NCI-H524 (cell line): ENCODE results near the gene HSD17B8.

Experiments
- DNase-seq, 2 experiments: peaks; one replicate each; lab custom pipeline; 2025; lab: John Stamatoyannopoulos, UW

Gene HSD17B8

DNA sequence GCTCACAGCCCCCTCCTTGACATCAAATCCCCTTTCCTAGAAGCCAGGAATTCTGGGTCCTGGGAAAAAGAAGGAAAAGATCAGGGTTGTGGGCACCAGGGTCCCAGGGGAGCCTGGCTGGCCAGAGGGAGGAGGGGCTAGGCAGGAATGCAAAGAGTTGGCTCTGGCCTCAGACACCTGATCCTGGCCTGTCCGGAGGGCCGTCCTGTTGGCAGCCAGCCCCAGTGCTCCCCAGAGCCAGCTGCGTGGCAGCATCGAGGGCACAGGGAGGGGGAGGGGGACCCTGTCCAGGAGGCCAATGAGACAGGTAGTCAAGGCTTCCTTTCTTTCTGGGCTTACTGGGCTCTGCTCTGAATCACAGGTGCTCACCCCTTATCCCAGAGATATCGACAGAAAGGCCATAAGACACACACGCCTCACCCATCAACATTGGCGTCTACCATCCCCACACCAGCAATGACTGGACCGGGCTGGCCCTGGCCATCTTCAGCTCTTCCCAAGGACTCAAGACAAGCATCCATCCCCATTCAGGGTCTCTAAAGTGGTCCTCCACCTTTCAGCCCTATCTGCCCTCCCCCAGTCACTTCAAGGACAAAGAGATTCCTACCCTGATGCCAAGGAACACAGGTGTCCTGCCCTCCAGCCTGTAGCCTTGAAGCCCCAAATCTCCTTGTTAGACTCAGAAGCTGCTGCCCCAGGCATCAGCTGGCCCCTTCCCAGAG is 12.9 kb upstream of the HSD17B8 start:
- no peak for DNase-seq

- no peak for DNase-seq
Observed at GRCh38 chr6:33192105-33192646, 12.3 kb upstream of the HSD17B8 start, which contains the start of gene COL11A2. Gene COL11A2 (minus strand): TSS chr6:33192467. CDS start chr6:33192240, 227 bp downstream.

DNA sequence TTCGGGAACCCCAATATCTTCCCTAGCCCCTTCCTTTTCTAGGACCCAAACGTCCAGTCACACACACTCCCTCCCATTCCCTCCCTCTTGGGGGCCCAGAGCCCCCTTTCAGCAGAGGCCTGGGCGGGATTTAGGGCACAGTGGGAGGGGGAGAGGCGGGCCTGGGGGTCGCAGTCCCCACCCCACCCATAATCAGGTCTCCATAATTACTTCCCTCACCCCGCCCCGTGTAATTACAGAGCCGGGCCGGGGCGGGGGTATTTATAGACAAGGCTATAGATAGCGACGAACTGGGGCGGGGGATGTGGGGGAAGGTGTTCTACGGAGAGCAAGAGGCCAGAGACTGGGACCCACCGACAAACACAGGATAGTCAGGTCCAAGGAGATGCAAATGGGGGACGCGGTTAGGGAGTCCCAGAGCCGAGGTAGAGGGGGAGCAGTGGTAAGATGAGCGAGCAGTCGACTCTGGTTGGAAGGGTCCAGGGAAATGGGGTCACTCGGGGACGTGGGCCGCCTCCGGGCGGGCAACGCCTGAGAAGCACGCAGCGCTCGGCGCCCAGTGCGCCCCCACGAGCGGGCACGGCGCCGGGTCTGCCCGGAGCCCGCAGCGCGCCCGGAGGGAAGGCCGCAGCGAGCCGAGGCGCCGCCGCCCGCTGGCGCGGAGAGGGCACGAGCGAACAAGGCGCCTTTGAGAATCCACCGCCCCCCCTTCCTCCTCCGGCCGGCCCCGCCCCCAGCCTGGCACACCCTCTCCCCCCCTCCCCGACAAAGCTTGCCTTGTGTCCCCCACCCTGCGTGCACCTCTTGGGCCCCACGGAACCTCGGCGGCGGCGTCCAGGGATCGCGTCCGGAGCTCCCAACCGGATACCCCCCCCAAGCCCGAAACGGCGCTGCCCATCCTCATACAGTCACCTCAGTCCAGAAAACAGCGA is 11.5 kb upstream of the HSD17B8 start:
- peak in 1 of 2 experiments; percentile 29 for DNase-seq

GRCh38 chr6:33193619-33194018 is 10.8 kb upstream of the HSD17B8 start:
- DNase-seq: no peak

GRCh38 chr6:33194431-33194979 is 9.9 kb upstream of the HSD17B8 start:
- peak in 1 of 2 experiments; percentile 37 for DNase-seq

DNA sequence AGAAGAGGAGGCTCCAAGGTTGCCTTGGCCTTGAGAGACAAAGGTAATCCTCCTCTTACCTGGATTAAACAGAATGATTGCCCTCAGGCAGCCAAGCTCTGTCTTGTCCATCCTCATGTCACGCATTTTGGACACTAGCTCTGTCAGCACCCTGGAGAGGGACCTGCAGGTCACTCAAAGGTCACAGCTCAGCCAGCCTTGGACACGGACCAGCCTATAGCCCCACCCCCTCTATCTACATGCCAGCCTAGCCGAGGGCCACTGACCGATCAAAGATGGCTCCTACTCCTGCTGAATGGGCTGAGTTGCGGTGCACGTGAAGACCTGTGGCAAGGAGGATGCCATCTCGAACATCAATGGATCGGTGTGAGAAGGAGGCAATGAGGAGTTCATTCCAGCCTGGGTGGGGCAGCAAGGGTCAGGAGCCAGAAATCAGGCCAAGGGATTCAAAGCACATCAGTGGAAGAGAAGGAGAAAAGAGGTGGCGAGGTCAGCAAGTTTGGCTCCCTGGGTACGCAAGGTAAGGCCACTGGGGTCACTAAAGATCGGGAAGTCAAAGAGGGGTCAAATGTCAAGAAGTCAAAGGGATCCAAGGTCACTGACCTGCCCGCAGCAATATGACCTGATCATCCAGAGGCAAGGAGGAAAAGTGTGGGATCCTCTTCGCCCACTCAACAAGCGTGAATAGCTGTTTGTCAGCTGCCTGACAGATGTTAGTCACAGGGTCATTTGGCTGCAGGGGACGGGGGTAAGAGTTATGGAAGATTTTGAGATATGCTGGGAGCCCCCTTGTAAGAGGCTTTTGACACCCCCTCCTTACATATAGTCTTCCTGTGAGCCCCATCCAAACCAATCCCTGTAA is 8.9 kb upstream of the HSD17B8 start:
- no peak for DNase-seq

DNA sequence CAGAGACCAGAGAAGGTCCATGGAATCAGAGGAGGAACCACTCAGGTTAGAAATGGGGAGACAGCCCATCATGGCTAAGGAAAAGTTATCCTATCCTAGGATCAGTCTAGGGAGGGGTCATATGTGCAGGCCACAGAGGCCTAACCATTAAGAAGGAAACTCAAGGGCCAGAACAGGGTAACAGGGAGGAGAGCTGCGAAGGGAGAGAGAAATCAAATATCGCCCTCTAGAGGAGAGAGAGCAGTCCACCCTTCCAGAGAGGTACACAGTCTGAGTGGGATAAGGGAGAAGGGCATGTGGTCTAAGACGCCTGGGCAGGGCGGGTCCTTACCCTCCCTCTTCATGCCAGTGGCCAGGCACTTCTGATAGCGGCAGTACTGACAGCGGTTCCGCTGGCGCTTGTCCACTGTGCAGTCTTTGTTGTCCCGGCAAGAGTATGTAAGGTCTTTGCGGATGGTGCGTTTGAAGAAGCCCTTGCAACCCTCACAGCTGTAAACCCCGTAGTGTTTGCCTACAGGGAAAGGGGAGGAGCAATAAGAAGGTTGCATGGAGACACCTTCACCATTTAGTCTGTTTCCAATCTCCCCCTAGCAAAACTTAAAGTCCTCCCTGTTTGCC is 6.9 kb upstream of the HSD17B8 start:
- DNase-seq: peak; percentile 45 to 55

DNA sequence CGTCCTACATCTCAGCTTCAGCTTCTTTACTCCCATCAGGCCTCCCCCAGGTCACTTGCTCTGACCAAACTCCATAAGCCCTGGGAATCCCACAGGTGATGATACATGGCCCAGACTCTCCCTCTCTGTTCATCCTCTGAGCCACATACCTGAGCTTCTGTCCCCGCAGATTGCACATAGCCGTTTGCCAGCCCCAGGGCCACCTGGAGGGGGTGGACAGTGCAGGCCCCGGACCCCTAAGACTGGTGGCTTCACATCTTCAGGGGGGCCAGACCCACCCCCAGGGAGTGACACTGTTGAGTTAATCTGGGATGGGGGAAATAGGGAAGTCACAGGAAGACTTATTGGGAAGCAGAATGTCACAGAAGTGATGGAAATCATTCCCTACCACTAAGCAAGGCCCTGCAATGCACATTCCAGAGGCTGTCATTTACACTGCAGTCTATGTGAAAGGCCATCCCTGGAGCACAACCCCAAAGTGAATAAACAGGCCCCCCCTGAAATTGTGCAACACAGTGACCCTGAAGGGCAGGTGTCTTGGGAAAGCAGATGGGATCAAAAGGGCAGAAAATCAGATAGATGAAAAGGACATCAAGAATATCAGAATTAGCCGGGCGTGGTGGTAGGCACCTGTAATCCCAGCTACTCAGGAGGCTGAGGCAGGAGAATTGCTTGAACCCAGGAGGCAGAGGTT is 6.1 kb upstream of the HSD17B8 start:
- no peak for DNase-seq

DNA sequence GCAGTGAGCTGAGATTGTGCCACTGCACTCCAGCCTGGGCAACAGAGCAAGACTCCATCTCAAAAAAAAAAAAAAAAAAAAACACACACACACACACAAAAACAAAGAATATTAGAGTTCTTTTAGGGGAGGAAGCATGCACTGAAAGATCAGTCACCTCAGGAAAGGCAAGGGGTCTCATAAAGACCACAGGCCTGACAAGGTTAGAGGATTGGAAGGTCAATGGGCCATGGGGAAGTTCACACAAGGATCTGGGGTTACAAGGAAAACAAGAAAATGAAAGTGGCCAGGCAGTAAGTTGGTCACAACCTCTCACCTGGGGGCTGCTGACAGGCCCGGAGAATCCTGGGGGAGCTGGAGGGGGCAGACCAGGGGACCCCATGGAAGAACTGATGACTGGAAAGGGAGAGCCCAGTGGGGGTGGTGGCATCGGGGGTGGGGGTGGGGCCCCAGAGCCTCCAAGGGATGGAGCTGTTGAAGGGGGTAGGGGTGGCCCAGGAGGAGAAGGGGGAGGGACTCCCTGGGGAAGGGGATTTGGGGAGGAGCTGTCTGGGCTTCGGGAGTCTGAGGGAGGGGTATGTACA is 5.5 kb upstream of the HSD17B8 start:
- DNase-seq: no peak

- DNase-seq: peak; percentile 33 to 63
Observed at GRCh38 chr6:33199687-33200218, 4.7 kb upstream of the HSD17B8 start.

- peak; percentile 99 for DNase-seq
Observed at GRCh38 chr6:33200219-33201146, 4.0 kb upstream of the HSD17B8 start, which contains the start of the genes RXRB and SLC39A7. Gene RXRB (minus strand): TSS chr6:33200665. CDS start chr6:33200476, 189 bp downstream. Gene SLC39A7 (plus strand): TSS chr6:33200867. CDS start chr6:33201246, 379 bp downstream.

DNA sequence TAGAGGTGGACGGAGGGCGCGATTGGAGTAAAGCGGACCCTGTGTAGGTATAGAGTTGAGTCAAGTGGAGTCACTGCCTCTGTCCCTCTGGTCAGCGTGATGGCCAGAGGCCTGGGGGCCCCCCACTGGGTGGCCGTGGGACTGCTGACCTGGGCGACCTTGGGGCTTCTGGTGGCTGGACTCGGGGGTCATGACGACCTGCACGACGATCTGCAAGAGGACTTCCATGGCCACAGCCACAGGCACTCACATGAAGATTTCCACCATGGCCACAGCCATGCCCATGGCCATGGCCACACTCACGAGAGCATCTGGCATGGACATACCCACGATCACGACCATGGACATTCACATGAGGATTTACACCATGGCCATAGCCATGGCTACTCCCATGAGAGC is 3.3 kb upstream of the HSD17B8 start:
- no peak for DNase-seq

GRCh38 chr6:33201935-33202334 is 2.5 kb upstream of the HSD17B8 start:
- DNase-seq: no peak

- DNase-seq: no peak
Observed at GRCh38 chr6:33202799-33203198, 1.7 kb upstream of the HSD17B8 start.

- DNase-seq: no peak
Observed at GRCh38 chr6:33203443-33204164, 851 bp upstream of the HSD17B8 start.

DNA sequence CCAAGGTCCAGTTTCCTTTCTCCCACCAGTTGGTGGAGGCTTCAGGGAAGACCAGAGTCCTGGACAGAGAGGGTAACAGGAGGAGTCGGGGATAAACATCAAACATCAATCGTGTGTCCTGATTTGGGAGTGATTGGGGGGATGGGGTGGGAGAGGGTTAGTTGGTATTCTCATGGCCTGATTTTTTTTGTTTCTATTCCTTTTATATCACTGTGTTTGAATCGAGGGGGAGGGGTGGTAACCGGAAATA is 365 bp upstream of the HSD17B8 start:
- DNase-seq: no peak

DNA sequence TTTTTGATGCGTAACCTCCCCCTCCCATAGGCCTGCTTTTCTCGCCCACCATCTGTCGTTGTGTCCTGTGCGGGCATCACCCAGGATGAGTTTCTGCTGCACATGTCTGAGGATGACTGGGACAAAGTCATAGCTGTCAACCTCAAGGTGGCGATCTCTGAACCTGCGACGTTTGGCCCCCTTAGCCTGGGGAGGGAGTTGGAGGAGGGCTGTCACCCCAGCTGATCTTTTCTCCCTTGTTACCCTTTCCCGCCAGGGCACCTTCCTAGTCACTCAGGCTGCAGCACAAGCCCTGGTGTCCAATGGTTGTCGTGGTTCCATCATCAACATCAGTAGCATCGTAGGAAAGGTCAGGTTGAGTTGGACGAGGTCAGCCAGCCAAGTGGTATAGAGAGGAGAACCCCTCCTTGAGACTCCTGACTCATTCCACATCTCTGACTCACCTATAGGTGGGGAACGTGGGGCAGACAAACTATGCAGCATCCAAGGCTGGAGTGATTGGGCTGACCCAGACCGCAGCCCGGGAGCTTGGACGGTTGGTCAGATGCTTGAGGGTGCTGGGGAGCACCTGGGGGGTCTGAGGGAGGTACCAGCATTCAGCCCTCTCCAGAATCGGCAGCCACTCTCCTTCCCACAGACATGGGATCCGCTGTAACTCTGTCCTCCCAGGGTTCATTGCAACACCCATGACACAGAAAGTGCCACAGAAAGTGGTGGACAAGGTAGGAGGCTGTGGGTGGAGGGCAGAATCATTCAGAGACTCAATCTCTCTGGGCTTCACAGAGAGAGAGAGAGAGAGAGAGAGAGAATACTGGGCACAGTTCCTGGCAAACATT is 954 bp downstream of the HSD17B8 start:
- peak; percentile 33 to 64 for DNase-seq
